Myocyte (in vitro differentiated cells): Measurements from ENCODE around the gene PXMP4. TPM values are rescaled to one million over a fixed set of nuclear protein-coding genes. Genes with fewer than 3 reads are reported as not detected.

Source experiments
- DNase-seq: peaks from one replicate; pipeline ENCODE4 v3.0.0-alpha.2; 2012; ENCODE audit warnings: low read depth
- total RNA-seq: library from RNA; depleted of rRNA; stranded (reverse); fragments of >200 nt; gene quantifications from 2 replicates; pipeline ENCODE4 v1.2.3, GENCODE V29; 2014

Gene PXMP4
- total RNA-seq, 1 donor from 2014 or later = 6.4 TPM

GRCh38 chr20:33670715-33671499 is 49.2 kb downstream of the PXMP4 start:
- no peak for DNase-seq

- peak; percentile 95 for DNase-seq
These were observed 50.1 kb downstream of the PXMP4 start for GRCh38 chr20:33669873-33670640.

- DNase-seq = no peak
These were observed 50.9 kb downstream of the PXMP4 start for GRCh38 chr20:33669224-33669623.

GRCh38 chr20:33668466-33669155 is 51.5 kb downstream of the PXMP4 start:
- no peak for DNase-seq

GRCh38 chr20:33667676-33668465 is 52.2 kb downstream of the PXMP4 start:
- no peak for DNase-seq

- no peak for DNase-seq
These were observed 52.9 kb downstream of the PXMP4 start for GRCh38 chr20:33667245-33667675.

- peak; percentile 88 for DNase-seq
These were observed 53.5 kb downstream of the PXMP4 start, which contains the start of gene ACTL10 for GRCh38 chr20:33666293-33667244. ACTL10 (plus strand) TSS chr20:33666943; CDS start chr20:33667498, 555 bp downstream.

- no peak for DNase-seq
These were observed 55.4 kb downstream of the PXMP4 start for GRCh38 chr20:33664762-33665144.

GRCh38 chr20:33664085-33664761 is 55.9 kb downstream of the PXMP4 start:
- DNase-seq = no peak

GRCh38 chr20:33663161-33664084 is 56.7 kb downstream of the PXMP4 start:
- DNase-seq = peak; percentile 77

- no peak for DNase-seq
These were observed 57.9 kb downstream of the PXMP4 start, which contains the start of gene C20orf144 for GRCh38 chr20:33662172-33662571. C20orf144 (plus strand) TSS chr20:33662327; CDS start chr20:33662346, 19 bp downstream.

- no peak for DNase-seq
These were observed 59.4 kb downstream of the PXMP4 start for GRCh38 chr20:33660685-33661058.

- no peak for DNase-seq
These were observed 60.0 kb downstream of the PXMP4 start for GRCh38 chr20:33660035-33660684.

- DNase-seq = no peak
These were observed 60.6 kb downstream of the PXMP4 start for GRCh38 chr20:33659341-33660034.

GRCh38 chr20:33658929-33659328 is 61.2 kb downstream of the PXMP4 start:
- DNase-seq = no peak

GRCh38 chr20:33658510-33658909 is 61.6 kb downstream of the PXMP4 start:
- no peak for DNase-seq

GRCh38 chr20:33657704-33658095 is 62.4 kb downstream of the PXMP4 start:
- DNase-seq = no peak
